ENCODE results near the gene BORCS6. TPM values are rescaled to one million over a fixed set of nuclear protein-coding genes. Genes with fewer than 3 reads are reported as not detected.

BORCS6 gene
- total and polyA plus RNA-seq, 2 of the 13 experiments (the other 11 are each of a cell fraction or from before 2014, with no cell fraction given) = 2.0 to 5.1 TPM

DNA sequence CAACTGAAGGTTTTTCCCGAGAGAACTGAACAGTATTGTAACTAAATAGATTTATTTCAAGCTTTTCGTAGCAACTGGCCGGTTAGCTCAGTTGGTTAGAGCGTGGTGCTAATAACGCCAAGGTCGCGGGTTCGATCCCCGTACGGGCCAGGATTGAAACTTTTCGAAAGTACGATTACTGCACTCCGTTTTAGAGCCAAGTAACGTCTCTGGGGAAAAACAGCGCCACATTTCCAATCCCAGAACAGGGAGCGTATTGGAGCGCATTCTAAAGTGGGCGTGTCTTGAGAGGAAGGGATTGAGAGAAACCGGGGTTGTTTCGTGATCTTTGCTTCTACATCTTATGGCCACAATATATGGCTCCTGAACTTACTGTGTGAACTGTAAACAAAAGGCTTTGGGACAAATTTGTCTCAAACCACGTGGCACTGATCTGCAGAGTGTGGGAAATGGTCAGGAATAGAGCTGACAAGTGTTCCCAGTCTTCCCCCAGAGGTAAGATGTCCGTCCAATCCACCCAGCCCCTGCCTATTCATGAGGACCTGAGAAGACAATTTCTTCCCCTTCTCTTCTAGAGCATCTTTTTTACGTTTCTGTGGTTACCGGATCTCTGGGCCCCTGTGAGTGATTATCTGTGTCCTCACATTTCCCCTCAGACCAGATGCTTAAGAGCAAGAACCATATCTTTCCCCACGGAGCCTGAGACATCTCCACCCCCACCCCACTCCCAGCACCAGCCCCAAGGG lies 2.3 kb downstream of the BORCS6 start (continued):
- TF ChIP-seq, protein P1, sequence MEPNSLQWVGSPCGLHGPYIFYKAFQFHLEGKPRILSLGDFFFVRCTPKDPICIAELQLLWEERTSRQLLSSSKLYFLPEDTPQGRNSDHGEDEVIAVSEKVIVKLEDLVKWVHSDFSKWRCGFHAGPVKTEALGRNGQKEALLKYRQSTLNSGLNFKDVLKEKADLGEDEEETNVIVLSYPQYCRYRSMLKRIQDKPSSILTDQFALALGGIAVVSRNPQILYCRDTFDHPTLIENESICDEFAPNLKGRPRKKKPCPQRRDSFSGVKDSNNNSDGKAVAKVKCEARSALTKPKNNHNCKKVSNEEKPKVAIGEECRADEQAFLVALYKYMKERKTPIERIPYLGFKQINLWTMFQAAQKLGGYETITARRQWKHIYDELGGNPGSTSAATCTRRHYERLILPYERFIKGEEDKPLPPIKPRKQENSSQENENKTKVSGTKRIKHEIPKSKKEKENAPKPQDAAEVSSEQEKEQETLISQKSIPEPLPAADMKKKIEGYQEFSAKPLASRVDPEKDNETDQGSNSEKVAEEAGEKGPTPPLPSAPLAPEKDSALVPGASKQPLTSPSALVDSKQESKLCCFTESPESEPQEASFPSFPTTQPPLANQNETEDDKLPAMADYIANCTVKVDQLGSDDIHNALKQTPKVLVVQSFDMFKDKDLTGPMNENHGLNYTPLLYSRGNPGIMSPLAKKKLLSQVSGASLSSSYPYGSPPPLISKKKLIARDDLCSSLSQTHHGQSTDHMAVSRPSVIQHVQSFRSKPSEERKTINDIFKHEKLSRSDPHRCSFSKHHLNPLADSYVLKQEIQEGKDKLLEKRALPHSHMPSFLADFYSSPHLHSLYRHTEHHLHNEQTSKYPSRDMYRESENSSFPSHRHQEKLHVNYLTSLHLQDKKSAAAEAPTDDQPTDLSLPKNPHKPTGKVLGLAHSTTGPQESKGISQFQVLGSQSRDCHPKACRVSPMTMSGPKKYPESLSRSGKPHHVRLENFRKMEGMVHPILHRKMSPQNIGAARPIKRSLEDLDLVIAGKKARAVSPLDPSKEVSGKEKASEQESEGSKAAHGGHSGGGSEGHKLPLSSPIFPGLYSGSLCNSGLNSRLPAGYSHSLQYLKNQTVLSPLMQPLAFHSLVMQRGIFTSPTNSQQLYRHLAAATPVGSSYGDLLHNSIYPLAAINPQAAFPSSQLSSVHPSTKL (CRISPR knock-in tag; IDR thresholded peaks at IDR 0.05) = no peak; the same call in 1 of the 2 replicates
- TF ChIP-seq ZNF552 (CRISPR knock-in tag; IDR thresholded peaks at IDR 0.05; ENCODE audit: borderline replicate concordance) = 0 out of 2 replicates have a peak, but pooled peaks have one; percentile 77
- TF ChIP-seq HDAC6 (IDR thresholded peaks at IDR 0.05; ENCODE audit: low read depth, low read length) = no peak
- TF ChIP-seq PAWR (CRISPR knock-in tag; IDR thresholded peaks at IDR 0.05; ENCODE audit: borderline replicate concordance) = no peak
- 0 out of 2 replicates have a peak, but pooled peaks have one; percentile 25 for TF ChIP-seq TOPORS (CRISPR knock-in tag; IDR thresholded peaks at IDR 0.05)
- TF ChIP-seq THAP11 (CRISPR knock-in tag; IDR thresholded peaks at IDR 0.05) = peak; percentile 71
- no peak for TF ChIP-seq ZNF674 (CRISPR knock-in tag; IDR thresholded peaks at IDR 0.05; ENCODE audit: low read depth)
- 0 out of 2 replicates have a peak, but pooled peaks have one; percentile 13 for TF ChIP-seq ZNF180 (CRISPR knock-in tag; IDR thresholded peaks at IDR 0.05; ENCODE audit: borderline replicate concordance, low read depth)
- TF ChIP-seq JUND (CRISPR knock-in tag; IDR thresholded peaks at IDR 0.05) = no peak
- TF ChIP-seq SAP130 (CRISPR knock-in tag; IDR thresholded peaks at IDR 0.05; ENCODE audit: low read depth) = peak; percentile 87
- TF ChIP-seq, protein P2, sequence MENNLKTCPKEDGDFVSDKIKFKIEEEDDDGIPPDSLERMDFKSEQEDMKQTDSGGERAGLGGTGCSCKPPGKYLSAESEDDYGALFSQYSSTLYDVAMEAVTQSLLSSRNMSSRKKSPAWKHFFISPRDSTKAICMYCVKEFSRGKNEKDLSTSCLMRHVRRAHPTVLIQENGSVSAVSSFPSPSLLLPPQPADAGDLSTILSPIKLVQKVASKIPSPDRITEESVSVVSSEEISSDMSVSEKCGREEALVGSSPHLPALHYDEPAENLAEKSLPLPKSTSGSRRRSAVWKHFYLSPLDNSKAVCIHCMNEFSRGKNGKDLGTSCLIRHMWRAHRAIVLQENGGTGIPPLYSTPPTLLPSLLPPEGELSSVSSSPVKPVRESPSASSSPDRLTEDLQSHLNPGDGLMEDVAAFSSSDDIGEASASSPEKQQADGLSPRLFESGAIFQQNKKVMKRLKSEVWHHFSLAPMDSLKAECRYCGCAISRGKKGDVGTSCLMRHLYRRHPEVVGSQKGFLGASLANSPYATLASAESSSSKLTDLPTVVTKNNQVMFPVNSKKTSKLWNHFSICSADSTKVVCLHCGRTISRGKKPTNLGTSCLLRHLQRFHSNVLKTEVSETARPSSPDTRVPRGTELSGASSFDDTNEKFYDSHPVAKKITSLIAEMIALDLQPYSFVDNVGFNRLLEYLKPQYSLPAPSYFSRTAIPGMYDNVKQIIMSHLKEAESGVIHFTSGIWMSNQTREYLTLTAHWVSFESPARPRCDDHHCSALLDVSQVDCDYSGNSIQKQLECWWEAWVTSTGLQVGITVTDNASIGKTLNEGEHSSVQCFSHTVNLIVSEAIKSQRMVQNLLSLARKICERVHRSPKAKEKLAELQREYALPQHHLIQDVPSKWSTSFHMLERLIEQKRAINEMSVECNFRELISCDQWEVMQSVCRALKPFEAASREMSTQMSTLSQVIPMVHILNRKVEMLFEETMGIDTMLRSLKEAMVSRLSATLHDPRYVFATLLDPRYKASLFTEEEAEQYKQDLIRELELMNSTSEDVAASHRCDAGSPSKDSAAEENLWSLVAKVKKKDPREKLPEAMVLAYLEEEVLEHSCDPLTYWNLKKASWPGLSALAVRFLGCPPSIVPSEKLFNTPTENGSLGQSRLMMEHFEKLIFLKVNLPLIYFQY (CRISPR knock-in tag; IDR thresholded peaks at IDR 0.05; ENCODE audit: borderline replicate concordance) = 0 out of 2 replicates have a peak, but pooled peaks have one; percentile 47
- no peak for TF ChIP-seq GLI4 (CRISPR knock-in tag; IDR thresholded peaks at IDR 0.05; ENCODE audit: borderline replicate concordance)
- TF ChIP-seq, protein P3, sequence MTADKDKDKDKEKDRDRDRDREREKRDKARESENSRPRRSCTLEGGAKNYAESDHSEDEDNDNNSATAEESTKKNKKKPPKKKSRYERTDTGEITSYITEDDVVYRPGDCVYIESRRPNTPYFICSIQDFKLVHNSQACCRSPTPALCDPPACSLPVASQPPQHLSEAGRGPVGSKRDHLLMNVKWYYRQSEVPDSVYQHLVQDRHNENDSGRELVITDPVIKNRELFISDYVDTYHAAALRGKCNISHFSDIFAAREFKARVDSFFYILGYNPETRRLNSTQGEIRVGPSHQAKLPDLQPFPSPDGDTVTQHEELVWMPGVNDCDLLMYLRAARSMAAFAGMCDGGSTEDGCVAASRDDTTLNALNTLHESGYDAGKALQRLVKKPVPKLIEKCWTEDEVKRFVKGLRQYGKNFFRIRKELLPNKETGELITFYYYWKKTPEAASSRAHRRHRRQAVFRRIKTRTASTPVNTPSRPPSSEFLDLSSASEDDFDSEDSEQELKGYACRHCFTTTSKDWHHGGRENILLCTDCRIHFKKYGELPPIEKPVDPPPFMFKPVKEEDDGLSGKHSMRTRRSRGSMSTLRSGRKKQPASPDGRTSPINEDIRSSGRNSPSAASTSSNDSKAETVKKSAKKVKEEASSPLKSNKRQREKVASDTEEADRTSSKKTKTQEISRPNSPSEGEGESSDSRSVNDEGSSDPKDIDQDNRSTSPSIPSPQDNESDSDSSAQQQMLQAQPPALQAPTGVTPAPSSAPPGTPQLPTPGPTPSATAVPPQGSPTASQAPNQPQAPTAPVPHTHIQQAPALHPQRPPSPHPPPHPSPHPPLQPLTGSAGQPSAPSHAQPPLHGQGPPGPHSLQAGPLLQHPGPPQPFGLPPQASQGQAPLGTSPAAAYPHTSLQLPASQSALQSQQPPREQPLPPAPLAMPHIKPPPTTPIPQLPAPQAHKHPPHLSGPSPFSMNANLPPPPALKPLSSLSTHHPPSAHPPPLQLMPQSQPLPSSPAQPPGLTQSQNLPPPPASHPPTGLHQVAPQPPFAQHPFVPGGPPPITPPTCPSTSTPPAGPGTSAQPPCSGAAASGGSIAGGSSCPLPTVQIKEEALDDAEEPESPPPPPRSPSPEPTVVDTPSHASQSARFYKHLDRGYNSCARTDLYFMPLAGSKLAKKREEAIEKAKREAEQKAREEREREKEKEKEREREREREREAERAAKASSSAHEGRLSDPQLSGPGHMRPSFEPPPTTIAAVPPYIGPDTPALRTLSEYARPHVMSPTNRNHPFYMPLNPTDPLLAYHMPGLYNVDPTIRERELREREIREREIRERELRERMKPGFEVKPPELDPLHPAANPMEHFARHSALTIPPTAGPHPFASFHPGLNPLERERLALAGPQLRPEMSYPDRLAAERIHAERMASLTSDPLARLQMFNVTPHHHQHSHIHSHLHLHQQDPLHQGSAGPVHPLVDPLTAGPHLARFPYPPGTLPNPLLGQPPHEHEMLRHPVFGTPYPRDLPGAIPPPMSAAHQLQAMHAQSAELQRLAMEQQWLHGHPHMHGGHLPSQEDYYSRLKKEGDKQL (CRISPR knock-in tag; IDR thresholded peaks at IDR 0.05; ENCODE audit: low read depth) = peak; percentile 56; the same call in 1 of the 2 replicates
- TF ChIP-seq ZNF75D (CRISPR knock-in tag; IDR thresholded peaks at IDR 0.05; ENCODE audit: borderline replicate concordance) = no peak
- TF ChIP-seq SOX5 (CRISPR knock-in tag; IDR thresholded peaks at IDR 0.05; ENCODE audit: borderline replicate concordance) = peak; percentile 59; the same call in 1 of the 2 replicates

All from HepG2 (cell line).